Gastroesophageal sphincter (tissue), 3 donors: ENCODE measurements around the gene HOXA4.

Experiments
- EP300 ChIP-seq: sonication (generic); formaldehyde crosslinking; IDR thresholded peaks from one replicate; pipeline ENCODE4 v1.6.1; 2017; ENCODE audit warnings: antibody characterized with exemption, mild to moderate bottlenecking
- POLR2A ChIP-seq, 2 donors: fragments of 450-650 bp; IDR thresholded peaks; one replicate each; pipeline ENCODE4 v1.6.1; 2017; ENCODE audit warnings: antibody characterized with exemption in 2 of 2, mild to moderate bottlenecking in 2 of 2, moderate library complexity in 1 of 2
- POLR2AphosphoS5 ChIP-seq: sonication (generic); formaldehyde crosslinking; IDR thresholded peaks from one replicate; pipeline ENCODE4 v1.6.1; 2017; ENCODE audit warnings: antibody characterized with exemption
- TF ChIP-seq, protein P1 (sequence below), 4 experiments: fragments of 200-600 bp in 2 of 4; fragments of 450-650 bp in 2 of 4; sonication (generic) in 1 of 4; IDR thresholded peaks; one replicate each; pipeline ENCODE4 v1.5.1; 2017 to 2019; ENCODE audit warnings: antibody characterized with exemption in 4 of 4, mild to moderate bottlenecking in 2 of 4, moderate library complexity in 2 of 4

- TF ChIP-seq, protein P1, sequence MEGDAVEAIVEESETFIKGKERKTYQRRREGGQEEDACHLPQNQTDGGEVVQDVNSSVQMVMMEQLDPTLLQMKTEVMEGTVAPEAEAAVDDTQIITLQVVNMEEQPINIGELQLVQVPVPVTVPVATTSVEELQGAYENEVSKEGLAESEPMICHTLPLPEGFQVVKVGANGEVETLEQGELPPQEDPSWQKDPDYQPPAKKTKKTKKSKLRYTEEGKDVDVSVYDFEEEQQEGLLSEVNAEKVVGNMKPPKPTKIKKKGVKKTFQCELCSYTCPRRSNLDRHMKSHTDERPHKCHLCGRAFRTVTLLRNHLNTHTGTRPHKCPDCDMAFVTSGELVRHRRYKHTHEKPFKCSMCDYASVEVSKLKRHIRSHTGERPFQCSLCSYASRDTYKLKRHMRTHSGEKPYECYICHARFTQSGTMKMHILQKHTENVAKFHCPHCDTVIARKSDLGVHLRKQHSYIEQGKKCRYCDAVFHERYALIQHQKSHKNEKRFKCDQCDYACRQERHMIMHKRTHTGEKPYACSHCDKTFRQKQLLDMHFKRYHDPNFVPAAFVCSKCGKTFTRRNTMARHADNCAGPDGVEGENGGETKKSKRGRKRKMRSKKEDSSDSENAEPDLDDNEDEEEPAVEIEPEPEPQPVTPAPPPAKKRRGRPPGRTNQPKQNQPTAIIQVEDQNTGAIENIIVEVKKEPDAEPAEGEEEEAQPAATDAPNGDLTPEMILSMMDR (IDR thresholded peaks at IDR 0.05): no peak
- TF ChIP-seq POLR2A (IDR thresholded peaks at IDR 0.05) (no peak), POLR2AphosphoS5 (peak; percentile 8), EP300 (no peak)
Measured at GRCh38 chr7:27119412-27119911, 11.1 kb downstream of the HOXA4 start.
